RPMI7951 (cell line): ENCODE data around the gene CMTM8. TPM values are rescaled to one million over a fixed set of nuclear protein-coding genes. Genes with fewer than 3 reads are reported as not detected.
A peak's percentile ranks its signal among the peaks of the same experiment; 100 is the strongest.
"Not testable (repeated sequence)": the region's sequence is repeated elsewhere in the genome, so short reads cannot be mapped to it uniquely, and the experiment has no call there.

Experiments
- DNase-seq: peaks from one replicate; pipeline ENCODE4 v3.0.0-alpha.2; 2012; ENCODE audit warnings: low read depth
- total RNA-seq: library from RNA; depleted of rRNA; stranded (reverse); fragments of >200 nt; shearing (Covaris generic); gene quantifications from 2 replicates; pipeline ENCODE4 v1.2.3, GENCODE V29; 2014

CMTM8 gene
- total RNA-seq, 1 experiment from 2014 or later = not detected

GRCh38 chr3:32375596-32375930 is 137.1 kb downstream of the CMTM8 start:
- DNase-seq = no peak

- DNase-seq = peak; percentile 20
Observed at GRCh38 chr3:32376115-32376514, 137.6 kb downstream of the CMTM8 start.

DNA sequence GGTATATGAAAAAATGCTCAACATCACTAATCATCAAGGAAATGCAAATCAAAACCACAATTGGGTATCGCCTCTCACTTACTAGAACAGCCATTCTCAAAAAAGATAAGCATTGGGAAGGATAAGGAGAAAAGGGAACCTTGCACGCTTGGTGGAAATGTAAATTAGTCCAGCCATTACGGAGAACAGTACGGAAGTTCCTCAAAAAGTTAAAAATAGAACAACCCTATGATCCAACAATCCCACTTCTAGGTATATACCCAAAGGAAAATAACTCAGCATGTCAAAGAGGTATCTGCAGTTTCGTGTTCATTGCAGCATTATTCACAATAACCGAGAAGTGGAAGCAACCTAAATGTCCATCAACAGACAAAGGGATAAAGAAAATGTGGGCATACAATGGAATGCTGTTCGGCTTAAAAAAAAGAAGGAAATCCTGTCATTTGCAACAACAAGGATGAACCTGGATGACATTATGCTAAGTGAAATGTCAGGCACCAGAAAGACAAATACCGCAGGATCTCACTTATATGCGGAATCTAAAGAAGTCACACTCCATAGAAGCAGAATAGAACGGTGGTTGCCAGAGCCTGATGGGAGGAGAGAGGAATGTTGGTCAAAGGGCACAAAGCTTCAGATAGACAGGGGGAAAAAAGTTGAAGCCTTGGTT is 141.5 kb downstream of the CMTM8 start:
- DNase-seq = no peak

GRCh38 chr3:32381922-32382321 is 143.4 kb downstream of the CMTM8 start:
- DNase-seq = no peak

- DNase-seq = no peak
Observed at GRCh38 chr3:32383136-32383711, 144.7 kb downstream of the CMTM8 start.

DNA sequence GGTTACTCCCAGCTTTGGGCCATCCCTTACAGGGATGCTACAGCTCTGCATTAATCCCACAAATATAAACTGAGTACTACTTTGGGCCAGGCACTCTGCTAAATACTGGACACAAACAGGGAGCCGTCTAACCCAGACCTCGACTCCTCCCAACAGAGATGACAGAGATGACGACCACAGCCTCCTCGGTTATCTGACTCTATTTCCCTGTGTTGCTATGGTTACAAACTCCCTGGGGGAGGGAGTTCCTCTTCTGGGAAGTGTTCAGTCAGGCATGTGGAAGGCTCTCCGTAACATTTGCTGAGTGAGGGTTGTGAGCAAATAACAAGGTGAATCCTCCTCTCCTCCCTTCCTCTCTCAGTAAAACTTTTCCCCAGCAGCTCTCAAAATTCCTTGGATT is 146.5 kb downstream of the CMTM8 start:
- DNase-seq = peak; percentile 45

DNA sequence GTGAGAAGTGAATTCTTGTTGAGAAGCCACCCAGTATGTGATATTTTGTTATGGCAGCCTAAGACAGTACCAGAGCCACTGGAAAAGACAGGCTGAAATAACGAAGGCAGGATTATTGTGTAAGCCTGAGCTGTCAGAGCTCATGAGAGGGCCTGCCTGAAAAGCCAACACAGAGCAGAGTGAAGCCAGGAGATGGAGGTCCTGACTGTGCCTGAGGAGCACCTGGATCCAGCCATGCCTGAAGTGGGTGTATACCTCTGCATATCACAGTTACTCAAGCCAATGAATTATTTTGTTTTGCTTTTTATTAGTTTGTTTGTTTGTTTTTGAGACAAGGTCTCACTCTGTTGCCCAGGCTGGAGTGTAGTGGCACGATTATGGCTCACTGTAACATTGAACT is 149.0 kb downstream of the CMTM8 start:
- DNase-seq = no peak

- DNase-seq = not testable (repeated sequence)
Observed at GRCh38 chr3:32389577-32389976, 151.1 kb downstream of the CMTM8 start.

DNA sequence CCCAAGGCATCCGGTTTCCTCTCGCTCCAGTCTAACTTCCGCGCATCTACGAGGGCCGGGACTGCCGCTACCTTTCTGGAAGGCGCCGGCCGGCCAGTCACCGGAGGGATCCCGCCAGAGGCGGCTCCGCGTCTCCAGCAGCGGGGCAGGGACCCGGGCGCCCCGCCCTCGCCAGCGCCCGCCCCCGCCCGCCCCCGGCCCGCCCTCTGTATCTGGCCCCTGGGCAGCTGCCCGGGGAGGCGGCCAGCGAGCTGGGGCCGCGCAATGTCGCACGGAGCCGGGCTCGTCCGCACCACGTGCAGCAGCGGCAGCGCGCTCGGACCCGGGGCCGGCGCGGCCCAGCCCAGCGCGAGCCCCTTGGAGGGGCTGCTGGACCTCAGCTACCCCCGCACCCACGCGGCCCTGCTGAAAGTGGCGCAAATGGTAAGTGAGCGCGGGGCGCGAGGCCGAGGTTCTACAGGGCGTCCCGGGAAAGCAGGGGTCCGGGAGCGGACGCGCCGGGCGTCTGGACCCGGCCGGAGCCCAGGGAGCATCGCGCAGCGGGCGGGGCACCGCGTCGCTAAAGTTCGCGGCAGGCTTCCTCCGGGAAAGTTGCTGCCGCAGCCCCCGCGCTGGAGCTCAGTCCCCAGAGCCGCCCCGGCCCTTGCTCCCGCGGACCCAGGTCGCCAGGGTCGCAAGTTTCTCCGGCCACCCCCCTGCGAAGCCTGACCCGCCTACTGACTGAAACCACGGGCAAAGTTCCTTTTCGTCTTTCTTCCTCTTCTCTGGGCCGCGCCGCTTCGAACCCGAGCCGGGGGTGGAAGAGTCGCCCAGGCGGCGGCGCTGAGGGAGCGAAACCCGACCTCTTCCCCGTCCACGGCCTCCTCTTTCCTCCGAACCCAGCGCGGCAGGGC is 153.4 kb downstream of the CMTM8 start, which contains the start of gene CMTM7:
Gene CMTM7, plus strand, starts transcription at position 211 of the 893 bp plus-strand sequence. Its CDS starts 54 bp downstream, at position 265.
- peak; percentile 81 for DNase-seq

DNA sequence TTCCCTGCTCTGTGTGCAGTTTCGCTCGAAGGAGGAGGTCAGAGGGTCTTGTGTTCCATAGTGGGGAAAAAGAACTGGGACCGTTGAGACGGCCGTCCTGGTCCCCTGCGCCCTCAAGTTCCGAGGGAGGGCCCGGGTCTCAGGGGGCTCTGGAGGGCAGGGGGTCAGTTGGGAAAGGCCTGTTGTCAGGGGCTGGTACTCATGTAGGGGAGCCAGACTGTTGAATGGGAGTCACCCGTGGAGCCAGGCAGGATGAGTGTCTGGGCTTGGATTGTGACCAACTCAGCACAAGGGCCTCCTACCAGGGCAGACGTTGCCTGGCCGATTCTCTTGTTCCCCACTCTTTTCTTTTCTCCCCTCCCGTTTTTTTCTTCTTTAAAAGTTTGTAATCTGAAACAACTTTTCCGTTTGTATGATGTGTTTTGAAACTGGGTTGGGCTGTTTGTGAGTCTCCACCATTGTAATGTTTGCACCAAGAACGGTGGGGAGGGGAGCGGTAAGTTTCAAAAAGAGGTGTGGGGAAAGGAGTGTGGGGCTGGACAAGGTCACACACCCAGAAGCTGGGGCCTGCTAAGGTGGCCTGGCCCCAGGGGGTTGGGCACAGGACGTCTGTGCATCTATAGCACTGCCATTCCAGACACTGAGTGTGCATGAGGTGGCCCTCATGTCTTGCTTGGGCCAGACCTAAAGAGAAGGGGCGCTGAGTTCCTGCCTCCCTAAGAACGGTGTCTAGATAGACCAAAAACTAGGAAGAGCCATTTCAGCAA is 154.2 kb downstream of the CMTM8 start:
- peak; percentile 74 for DNase-seq

- no peak for DNase-seq
Observed at GRCh38 chr3:32395496-32395895, 157.0 kb downstream of the CMTM8 start.

- no peak for DNase-seq
Observed at GRCh38 chr3:32397941-32398340, 159.5 kb downstream of the CMTM8 start.

- no peak for DNase-seq
Observed at GRCh38 chr3:32398531-32398930, 160.1 kb downstream of the CMTM8 start.

- DNase-seq = peak; percentile 62
Observed at GRCh38 chr3:32399030-32399620, 160.6 kb downstream of the CMTM8 start.

- no peak for DNase-seq
Observed at GRCh38 chr3:32401126-32401525, 162.6 kb downstream of the CMTM8 start.

DNA sequence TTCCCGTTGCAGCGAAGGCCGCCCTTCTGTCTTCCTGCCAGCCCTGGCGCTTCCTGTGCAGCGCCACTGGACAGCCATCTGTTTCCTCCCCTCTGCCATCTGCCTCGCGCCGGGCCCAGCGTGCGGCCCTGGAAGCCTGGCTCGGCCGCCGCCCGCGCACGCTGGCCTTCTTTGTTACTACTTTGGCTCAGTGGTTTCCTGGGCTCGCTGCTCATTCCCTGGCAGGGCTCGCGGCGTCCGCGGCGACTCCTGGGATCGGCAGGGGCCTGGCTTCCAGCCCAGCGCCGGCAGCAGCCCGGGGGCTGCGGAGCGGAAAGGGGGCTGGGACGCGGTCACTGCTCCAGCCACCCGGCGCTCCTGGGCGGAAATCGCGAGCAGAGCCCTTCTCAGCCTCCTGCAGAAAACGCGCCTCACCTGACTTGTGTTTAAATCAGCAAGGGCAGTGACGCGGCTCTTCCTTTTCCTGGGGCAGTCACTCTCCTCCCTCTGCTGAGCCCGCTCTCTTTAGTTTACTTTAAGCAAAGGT is 163.1 kb downstream of the CMTM8 start:
- DNase-seq = peak; percentile 94

GRCh38 chr3:32403663-32404062 is 165.2 kb downstream of the CMTM8 start:
- DNase-seq = no peak

DNA sequence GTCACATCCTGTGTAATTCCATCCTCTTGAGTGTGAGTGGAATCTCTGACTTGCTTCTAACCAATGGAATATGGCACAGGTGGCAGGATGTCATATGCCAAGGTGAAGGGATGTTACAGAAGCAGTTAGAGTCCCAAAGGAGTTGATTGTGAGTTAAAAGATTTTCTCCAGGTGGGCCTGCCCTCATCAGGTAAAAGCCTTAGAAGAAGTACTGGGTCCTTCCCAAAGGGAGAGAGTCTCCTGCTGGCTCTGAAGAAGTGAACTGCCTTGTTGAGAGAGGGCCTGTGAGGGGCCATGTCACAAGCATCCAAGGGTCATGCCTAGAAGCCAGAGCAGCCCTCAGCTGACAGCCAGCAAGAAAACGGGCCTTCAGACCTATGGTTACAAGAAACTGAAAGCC is 166.2 kb downstream of the CMTM8 start:
- no peak for DNase-seq

DNA sequence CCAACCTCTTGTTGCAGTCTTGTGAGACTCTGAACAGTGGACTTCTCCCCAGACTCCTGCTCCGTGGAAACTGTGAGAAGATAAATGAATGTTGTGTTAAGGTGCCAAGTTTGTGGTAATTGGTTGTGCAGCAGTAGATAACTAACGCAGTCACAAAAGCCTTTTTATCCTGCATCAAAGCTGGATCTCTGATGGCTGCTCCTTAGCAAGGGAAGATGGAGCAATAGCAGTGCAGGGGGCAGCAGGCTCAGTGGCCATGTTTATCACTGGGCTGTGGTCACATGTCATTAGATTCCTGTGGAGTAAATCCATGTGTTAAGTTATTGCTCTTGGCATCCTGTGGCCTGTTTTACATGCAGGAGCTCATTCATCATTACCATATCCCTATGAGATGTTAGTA is 166.7 kb downstream of the CMTM8 start:
- DNase-seq = peak; percentile 16

GRCh38 chr3:32405711-32406323 is 167.3 kb downstream of the CMTM8 start:
- no peak for DNase-seq
